K562 (cell line): ENCODE measurements around the gene TAS2R43. TPM values are rescaled to one million over a fixed set of nuclear protein-coding genes. Genes with fewer than 3 reads are reported as not detected.

Experiments used
- MGA ChIP-seq: fragments of 450-650 bp; IDR thresholded peaks from 2 replicates; pipeline ENCODE4 v1.6.1; 2016; ENCODE audit warnings: mild to moderate bottlenecking, moderate library complexity
- NFATC3 ChIP-seq: fragments of 450-650 bp; IDR thresholded peaks from 2 replicates; pipeline ENCODE4 v1.6.1; 2017; ENCODE audit warnings: mild to moderate bottlenecking
- polyA plus RNA-seq, 8 experiments: library from polyadenylated mRNA; depleted of rRNA in 4 of 8; stranded (reverse) in 5 of 8; unstranded in 3 of 8; fragments of >200 nt; fragmentation: Nextera tagmentation in 2 of 8; fragmentation: Illumina TruSeq in 1 of 8; extraction: Ambion mirVana in 2 of 8; extraction: Trizol in 1 of 8; gene quantifications; 2 replicates each; pipeline versions ENCODE4 v1.2.1 to v1.2.3, GENCODE V29; 2011 to 2014; ENCODE audit warnings: inconsistent platforms in 1 of 8, missing spikeins in 1 of 8
- total RNA-seq, 7 experiments: library from RNA; depleted of rRNA in 6 of 7; stranded (reverse); fragments of >200 nt in 6 of 7; fragmentation: Illumina TruSeq in 2 of 7; extraction: Trizol in 2 of 7; gene quantifications; 2 replicates each; pipeline versions ENCODE4 v1.2.1 to v1.2.3, GENCODE V29; 2011 to 2021; ENCODE audit warnings: low replicate concordance in 1 of 7
- TF ChIP-seq, protein P1 (sequence below): fragments of 200-800 bp; sonication (Bioruptor generic); IDR thresholded peaks from 2 replicates; pipeline ENCODE4 v1.6.1; 2016; ENCODE audit warnings: missing genetic modification characterization, missing compliant biosample characterization

Gene TAS2R43
- total and polyA plus RNA-seq, 9 of the 15 experiments (the other 6 are each of a cell fraction or from before 2014, with no cell fraction given), result not detected

DNA sequence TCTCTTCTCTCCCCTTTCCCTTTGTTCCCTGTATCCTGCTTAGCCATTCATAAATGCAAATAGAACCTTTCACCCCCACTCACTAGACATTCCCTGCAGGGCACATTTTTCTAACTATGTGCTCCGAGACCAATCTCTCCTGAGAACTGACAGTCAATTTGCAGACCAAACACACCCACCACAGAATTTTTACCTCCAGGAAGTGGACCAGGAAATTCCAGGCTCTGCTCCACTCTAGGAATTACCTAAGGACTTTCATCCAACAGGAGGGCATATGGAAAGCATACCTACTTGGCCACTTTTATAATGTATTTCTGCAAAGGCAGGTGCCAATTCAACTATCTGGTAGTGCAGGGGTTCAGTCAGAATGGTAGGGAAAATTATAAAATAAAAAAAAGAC is 21.1 kb downstream of the TAS2R43 start (continued):
- TF ChIP-seq, protein P1, sequence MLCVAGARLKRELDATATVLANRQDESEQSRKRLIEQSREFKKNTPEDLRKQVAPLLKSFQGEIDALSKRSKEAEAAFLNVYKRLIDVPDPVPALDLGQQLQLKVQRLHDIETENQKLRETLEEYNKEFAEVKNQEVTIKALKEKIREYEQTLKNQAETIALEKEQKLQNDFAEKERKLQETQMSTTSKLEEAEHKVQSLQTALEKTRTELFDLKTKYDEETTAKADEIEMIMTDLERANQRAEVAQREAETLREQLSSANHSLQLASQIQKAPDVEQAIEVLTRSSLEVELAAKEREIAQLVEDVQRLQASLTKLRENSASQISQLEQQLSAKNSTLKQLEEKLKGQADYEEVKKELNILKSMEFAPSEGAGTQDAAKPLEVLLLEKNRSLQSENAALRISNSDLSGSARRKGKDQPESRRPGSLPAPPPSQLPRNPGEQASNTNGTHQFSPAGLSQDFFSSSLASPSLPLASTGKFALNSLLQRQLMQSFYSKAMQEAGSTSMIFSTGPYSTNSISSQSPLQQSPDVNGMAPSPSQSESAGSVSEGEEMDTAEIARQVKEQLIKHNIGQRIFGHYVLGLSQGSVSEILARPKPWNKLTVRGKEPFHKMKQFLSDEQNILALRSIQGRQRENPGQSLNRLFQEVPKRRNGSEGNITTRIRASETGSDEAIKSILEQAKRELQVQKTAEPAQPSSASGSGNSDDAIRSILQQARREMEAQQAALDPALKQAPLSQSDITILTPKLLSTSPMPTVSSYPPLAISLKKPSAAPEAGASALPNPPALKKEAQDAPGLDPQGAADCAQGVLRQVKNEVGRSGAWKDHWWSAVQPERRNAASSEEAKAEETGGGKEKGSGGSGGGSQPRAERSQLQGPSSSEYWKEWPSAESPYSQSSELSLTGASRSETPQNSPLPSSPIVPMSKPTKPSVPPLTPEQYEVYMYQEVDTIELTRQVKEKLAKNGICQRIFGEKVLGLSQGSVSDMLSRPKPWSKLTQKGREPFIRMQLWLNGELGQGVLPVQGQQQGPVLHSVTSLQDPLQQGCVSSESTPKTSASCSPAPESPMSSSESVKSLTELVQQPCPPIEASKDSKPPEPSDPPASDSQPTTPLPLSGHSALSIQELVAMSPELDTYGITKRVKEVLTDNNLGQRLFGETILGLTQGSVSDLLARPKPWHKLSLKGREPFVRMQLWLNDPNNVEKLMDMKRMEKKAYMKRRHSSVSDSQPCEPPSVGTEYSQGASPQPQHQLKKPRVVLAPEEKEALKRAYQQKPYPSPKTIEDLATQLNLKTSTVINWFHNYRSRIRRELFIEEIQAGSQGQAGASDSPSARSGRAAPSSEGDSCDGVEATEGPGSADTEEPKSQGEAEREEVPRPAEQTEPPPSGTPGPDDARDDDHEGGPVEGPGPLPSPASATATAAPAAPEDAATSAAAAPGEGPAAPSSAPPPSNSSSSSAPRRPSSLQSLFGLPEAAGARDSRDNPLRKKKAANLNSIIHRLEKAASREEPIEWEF (CRISPR knock-in tag), result no peak
- no peak for TF ChIP-seq MGA
- no peak for TF ChIP-seq NFATC3
